ENCODE results near the gene STAT6.

DNA sequence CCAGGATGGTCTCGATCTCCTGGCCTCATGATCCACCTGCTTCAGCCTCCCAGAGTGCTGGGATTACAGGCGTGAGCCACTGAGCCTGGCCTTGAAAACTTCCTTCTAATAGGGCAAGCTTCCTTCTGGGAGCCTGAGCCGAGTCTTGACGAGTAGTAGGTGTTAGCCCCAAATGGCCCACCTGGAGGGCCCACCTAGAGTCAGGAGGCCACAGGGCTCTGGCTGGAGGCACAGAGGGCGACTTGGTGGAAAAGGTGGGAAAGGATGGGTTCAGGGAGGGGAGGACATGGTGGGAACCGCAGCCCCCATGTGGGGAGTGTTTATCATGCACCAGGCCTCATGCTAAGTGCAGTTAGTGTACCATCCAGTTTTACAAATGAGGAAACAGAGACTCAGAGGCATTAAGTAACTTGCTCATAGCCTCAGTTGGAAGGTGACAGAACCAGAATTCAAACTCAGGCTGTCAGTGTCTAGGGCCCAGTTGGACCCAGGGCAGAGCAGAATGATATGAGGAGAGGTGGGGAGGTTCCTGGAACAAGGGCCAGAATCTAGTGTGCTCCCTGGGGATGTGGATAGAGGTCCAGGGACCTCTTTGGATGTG is 39.3 kb upstream of the STAT6 start:
- TF ChIP-seq EZH2 (IDR thresholded peaks at IDR 0.05; ENCODE audit: low read length, missing control alignments), result no peak
- TF ChIP-seq, protein P1, sequence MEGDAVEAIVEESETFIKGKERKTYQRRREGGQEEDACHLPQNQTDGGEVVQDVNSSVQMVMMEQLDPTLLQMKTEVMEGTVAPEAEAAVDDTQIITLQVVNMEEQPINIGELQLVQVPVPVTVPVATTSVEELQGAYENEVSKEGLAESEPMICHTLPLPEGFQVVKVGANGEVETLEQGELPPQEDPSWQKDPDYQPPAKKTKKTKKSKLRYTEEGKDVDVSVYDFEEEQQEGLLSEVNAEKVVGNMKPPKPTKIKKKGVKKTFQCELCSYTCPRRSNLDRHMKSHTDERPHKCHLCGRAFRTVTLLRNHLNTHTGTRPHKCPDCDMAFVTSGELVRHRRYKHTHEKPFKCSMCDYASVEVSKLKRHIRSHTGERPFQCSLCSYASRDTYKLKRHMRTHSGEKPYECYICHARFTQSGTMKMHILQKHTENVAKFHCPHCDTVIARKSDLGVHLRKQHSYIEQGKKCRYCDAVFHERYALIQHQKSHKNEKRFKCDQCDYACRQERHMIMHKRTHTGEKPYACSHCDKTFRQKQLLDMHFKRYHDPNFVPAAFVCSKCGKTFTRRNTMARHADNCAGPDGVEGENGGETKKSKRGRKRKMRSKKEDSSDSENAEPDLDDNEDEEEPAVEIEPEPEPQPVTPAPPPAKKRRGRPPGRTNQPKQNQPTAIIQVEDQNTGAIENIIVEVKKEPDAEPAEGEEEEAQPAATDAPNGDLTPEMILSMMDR (conservative IDR thresholded peaks at IDR 0.05 in 1 of 2, IDR thresholded peaks at IDR 0.05 in 1 of 2; ENCODE audit: low read depth in 1 of 2, low read length in 2 of 2), result no peak
